Activated CD8-positive, alpha-beta T cell treated with anti-CD3 and anti-CD28 coated beads, Interleukin-2, amount 10 ng/mL, durations not matched to agents 7 days and 5 days (primary cell): ENCODE measurements around the gene PLA1A. TPM values are rescaled to one million over a fixed set of nuclear protein-coding genes. Genes with fewer than 3 reads are reported as not detected.
A peak's percentile ranks its signal among the peaks of the same experiment; 100 is the strongest.

Source experiments
- ATAC-seq: fragments of 150-1000 bp; cut with Tn5 transposase; one replicate; pipeline ENCODE4 v1.10.0; 2021; ENCODE audit warnings: moderate library complexity
- CTCF ChIA-PET: fragments of 350-600 bp; sonication (Branson Sonifier 250); formaldehyde crosslinking; loops from one replicate; lab custom pipeline; 2021; ENCODE audit warnings: antibody characterized with exemption; lab: Charles Lee
- POLR2A ChIA-PET: fragments of 350-600 bp; sonication (Branson Sonifier 250); formaldehyde crosslinking; loops from one replicate; lab custom pipeline; 2021; ENCODE audit warnings: antibody characterized with exemption; lab: Charles Lee
- DNase-seq: peaks from one replicate; pipeline ENCODE4 v3.0.0-alpha.2; 2020
- H3K27ac Mint-ChIP-seq: one replicate; pipeline ENCODE4 v1.8.0; 2021; ENCODE audit warnings: mild to moderate bottlenecking, mixed read lengths
- H3K27me3 Mint-ChIP-seq: one replicate; pipeline ENCODE4 v1.8.0; 2021; ENCODE audit warnings: low read depth, mixed read lengths
- H3K36me3 Mint-ChIP-seq: one replicate; pipeline ENCODE4 v1.8.0; 2021; ENCODE audit warnings: low read depth, mixed read lengths
- H3K4me1 Mint-ChIP-seq: one replicate; pipeline ENCODE4 v1.8.0; 2021; ENCODE audit warnings: low read depth, mixed read lengths
- H3K4me3 Mint-ChIP-seq: one replicate; pipeline ENCODE4 v1.8.0; 2021; ENCODE audit warnings: mild to moderate bottlenecking, mixed read lengths
- H3K9me3 Mint-ChIP-seq: one replicate; pipeline ENCODE4 v1.8.0; 2022; ENCODE audit warnings: mixed read lengths; ENCODE audit not compliant: insufficient read depth
- total RNA-seq, 2 experiments: library from RNA; stranded (reverse); gene quantifications; one replicate each; pipeline ENCODE4 v1.2.3, GENCODE V29; 2021

The PLA1A gene
- total RNA-seq, 2 experiments from 2014 or later, result not detected

GRCh38 chr3:119637679-119638477 lies 40.2 kb downstream of the PLA1A start:
- H3K27ac Mint-ChIP-seq, result peak overlapping the region; percentile 92
- H3K36me3 Mint-ChIP-seq, result peaks cover 31% of the 10 kb centered on the region
- H3K4me1 Mint-ChIP-seq, result peaks cover 31% of the 10 kb centered on the region
- ATAC-seq, result peak; percentile 34
- ChIA-PET POLR2A (interaction anchor here (1.0 kb wide), 1 partner anchor 9 kb away, joined by 3 read pairs; no protein-coding TSS in a partner anchor), CTCF (interaction anchor here (1.0 kb wide), 1 partner anchor 79 kb away, joined by 3 read pairs; no protein-coding TSS in a partner anchor)
- no peak for DNase-seq
- no peak overlapping the region for H3K4me3 Mint-ChIP-seq
- no peaks in the 10 kb centered on the region for H3K9me3 Mint-ChIP-seq
- H3K27me3 Mint-ChIP-seq, result peaks cover under 1% of the 10 kb centered on the region

GRCh38 chr3:119639494-119640350 lies 42.0 kb downstream of the PLA1A start:
- ChIA-PET POLR2A (no interaction called here), CTCF (no interaction called here)
- Mint-ChIP-seq H3K27ac (peak overlapping the region; percentile 58), H3K4me3 (no peak overlapping the region), H3K9me3 (no peaks in the 10 kb centered on the region), H3K27me3 (no peaks in the 10 kb centered on the region), H3K36me3 (peaks cover 33% of the 10 kb centered on the region), H3K4me1 (peaks cover 31% of the 10 kb centered on the region)
- ATAC-seq (no peak), DNase-seq (no peak)

- Mint-ChIP-seq H3K9me3 (no peaks in the 10 kb centered on the region), H3K36me3 (peaks cover 36% of the 10 kb centered on the region), H3K27me3 (no peaks in the 10 kb centered on the region), H3K4me1 (peaks cover 31% of the 10 kb centered on the region), H3K4me3 (no peak overlapping the region), H3K27ac (no peak overlapping the region)
- POLR2A ChIA-PET, result no interaction called here
- ATAC-seq (no peak), DNase-seq (no peak)
- CTCF ChIA-PET, result no interaction called here
These were observed 43.7 kb downstream of the PLA1A start for GRCh38 chr3:119641416-119641815.

- Mint-ChIP-seq H3K36me3 (peaks cover 34% of the 10 kb centered on the region), H3K4me1 (peaks cover 24% of the 10 kb centered on the region), H3K27me3 (no peaks in the 10 kb centered on the region), H3K27ac (no peak overlapping the region), H3K9me3 (no peaks in the 10 kb centered on the region), H3K4me3 (no peak overlapping the region)
- ChIA-PET CTCF (interaction anchor here (0.9 kb wide), 1 partner anchor 53 kb away, joined by 3 read pairs; no protein-coding TSS in a partner anchor), POLR2A (interaction anchor here (1.3 kb wide), 1 partner anchor 11 kb away, joined by 3 read pairs; no protein-coding TSS in a partner anchor)
- ATAC-seq, result no peak
- no peak for DNase-seq
These were observed 45.2 kb downstream of the PLA1A start for GRCh38 chr3:119642746-119643473.

- ChIA-PET CTCF (interaction anchor here (0.9 to 1.3 kb wide), 3 partner anchors 43 to 52 kb away, joined by 3 to 4 read pairs (median 3); no protein-coding TSS in a partner anchor), POLR2A (no interaction called here)
- DNase-seq, result no peak
- Mint-ChIP-seq H3K9me3 (no peaks in the 10 kb centered on the region), H3K4me1 (peaks cover 18% of the 10 kb centered on the region), H3K36me3 (peaks cover 31% of the 10 kb centered on the region), H3K27me3 (no peaks in the 10 kb centered on the region), H3K27ac (no peak overlapping the region), H3K4me3 (no peak overlapping the region)
- ATAC-seq, result no peak
These were observed 45.8 kb downstream of the PLA1A start for GRCh38 chr3:119643528-119643927.

- Mint-ChIP-seq H3K9me3 (no peaks in the 10 kb centered on the region), H3K27me3 (no peaks in the 10 kb centered on the region), H3K27ac (no peak overlapping the region), H3K36me3 (peaks cover 29% of the 10 kb centered on the region), H3K4me3 (no peak overlapping the region), H3K4me1 (peaks cover 8% of the 10 kb centered on the region)
- CTCF ChIA-PET, result interaction anchor here (1.0 to 1.3 kb wide), 2 partner anchors 43 to 46 kb away, joined by 3 to 4 read pairs; no protein-coding TSS in a partner anchor
- no peak for ATAC-seq
- DNase-seq, result no peak
- POLR2A ChIA-PET, result no interaction called here
These were observed 46.8 kb downstream of the PLA1A start for GRCh38 chr3:119644481-119644880.

GRCh38 chr3:119645813-119646212 lies 48.1 kb downstream of the PLA1A start:
- POLR2A ChIA-PET, result no interaction called here
- no peaks in the 10 kb centered on the region for H3K27me3 Mint-ChIP-seq
- H3K27ac Mint-ChIP-seq, result no peak overlapping the region
- CTCF ChIA-PET, result interaction anchor here (0.7 kb wide), 1 partner anchor 23 kb away, joined by 3 read pairs; no protein-coding TSS in a partner anchor
- H3K36me3 Mint-ChIP-seq, result peaks cover 20% of the 10 kb centered on the region
- no peak for DNase-seq
- no peak for ATAC-seq
- no peak overlapping the region for H3K4me3 Mint-ChIP-seq
- no peaks in the 10 kb centered on the region for H3K4me1 Mint-ChIP-seq
- no peaks in the 10 kb centered on the region for H3K9me3 Mint-ChIP-seq

GRCh38 chr3:119647171-119647570 lies 49.5 kb downstream of the PLA1A start:
- Mint-ChIP-seq H3K9me3 (no peaks in the 10 kb centered on the region), H3K27ac (no peak overlapping the region), H3K27me3 (no peaks in the 10 kb centered on the region), H3K4me1 (no peaks in the 10 kb centered on the region), H3K36me3 (peaks cover 9% of the 10 kb centered on the region), H3K4me3 (no peak overlapping the region)
- DNase-seq (no peak), ATAC-seq (no peak)
- CTCF ChIA-PET, result no interaction called here
- POLR2A ChIA-PET, result interaction anchor here (1.1 kb wide), 1 partner anchor 21 kb away, joined by 4 read pairs; no protein-coding TSS in a partner anchor

GRCh38 chr3:119647843-119648575 lies 50.3 kb downstream of the PLA1A start:
- Mint-ChIP-seq H3K4me3 (no peak overlapping the region), H3K27me3 (no peaks in the 10 kb centered on the region), H3K4me1 (no peaks in the 10 kb centered on the region), H3K9me3 (no peaks in the 10 kb centered on the region), H3K36me3 (peaks cover 5% of the 10 kb centered on the region), H3K27ac (no peak overlapping the region)
- ATAC-seq (no peak), DNase-seq (no peak)
- CTCF ChIA-PET, result no interaction called here
- POLR2A ChIA-PET, result interaction anchor here (0.7 to 1.1 kb wide), 2 partner anchors 20 to 24 kb away, joined by 3 to 4 read pairs; no protein-coding TSS in a partner anchor

GRCh38 chr3:119649761-119650160 lies 52.1 kb downstream of the PLA1A start:
- peaks cover 6% of the 10 kb centered on the region for H3K4me1 Mint-ChIP-seq
- H3K27me3 Mint-ChIP-seq, result no peaks in the 10 kb centered on the region
- peaks cover 3% of the 10 kb centered on the region for H3K36me3 Mint-ChIP-seq
- H3K9me3 Mint-ChIP-seq, result no peaks in the 10 kb centered on the region
- H3K27ac Mint-ChIP-seq, result no peak overlapping the region
- POLR2A ChIA-PET, result no interaction called here
- no peak for ATAC-seq
- CTCF ChIA-PET, result interaction anchor here (1.1 kb wide), 1 partner anchor 14 kb away, joined by 4 read pairs; no protein-coding TSS in a partner anchor
- no peak overlapping the region for H3K4me3 Mint-ChIP-seq
- DNase-seq, result no peak
